ENCODE measurements around the gene ANOS1. TPM values are rescaled to one million over a fixed set of nuclear protein-coding genes. Genes with fewer than 3 reads are reported as not detected.

The ANOS1 gene
- polyA plus RNA-seq, 1 donor from 2014 or later = 0.72 TPM

DNA sequence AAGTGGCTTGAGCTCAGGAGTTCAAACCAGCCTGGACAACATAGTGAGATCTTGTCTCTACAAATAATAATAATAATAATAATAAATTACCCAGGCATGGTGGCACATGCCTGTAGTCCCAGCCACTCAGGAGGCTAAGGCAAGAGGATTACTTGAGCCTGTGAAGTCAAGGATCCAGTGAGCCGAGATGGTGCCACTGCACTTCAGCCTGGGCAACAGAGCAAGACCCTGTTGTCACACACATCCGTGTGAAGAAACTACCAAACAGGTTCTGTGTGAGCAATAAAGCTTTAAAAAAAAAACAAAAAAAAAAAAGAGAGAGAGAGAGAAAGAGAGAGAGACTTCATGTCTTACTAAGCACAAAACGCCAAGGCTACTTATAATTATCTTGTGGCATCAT, 42.5 kb downstream of the ANOS1 start:
- Histone ChIP-seq H3K36me3 (ENCODE audit: insufficient read depth, low read length) (no peaks in the 10 kb centered on the region), H3K4me2 (ENCODE audit: low read length) (no peak overlapping the region), H3K9ac (ENCODE audit: low read length) (no peak overlapping the region), H4K20me1 (ENCODE audit: insufficient read depth) (no peaks in the 10 kb centered on the region), H3F3A (ENCODE audit: insufficient read depth, low read length, poor library complexity, severe bottlenecking) (no peaks in the 10 kb centered on the region), H3K27me3 (ENCODE audit: insufficient read depth, low read depth, low read length) (no peaks in the 10 kb centered on the region), H3K9me2 (ENCODE audit: insufficient read depth, low read length) (no peaks in the 10 kb centered on the region), H2AFZ (ENCODE audit: low read depth, low read length) (no peak overlapping the region), H3K27ac (ENCODE audit: low read length) (no peak overlapping the region), H3K79me2 (replicated peaks; ENCODE audit: insufficient read depth, low read length) (no peaks in the 10 kb centered on the region), H3K9me3 (ENCODE audit: low read length) (no peaks in the 10 kb centered on the region), H3K4me3 (ENCODE audit: low read length) (no peak overlapping the region)
- no peak for TF ChIP-seq RAD21 (conservative IDR thresholded peaks at IDR 0.05)
- TF ChIP-seq MXI1 (conservative IDR thresholded peaks at IDR 0.05; ENCODE audit: poor library complexity, severe bottlenecking) = no peak
- no peak for TF ChIP-seq EZH2 (IDR thresholded peaks at IDR 0.05; ENCODE audit: borderline replicate concordance, insufficient read depth, low read length, poor library complexity, severe bottlenecking)
- TF ChIP-seq, protein P1, sequence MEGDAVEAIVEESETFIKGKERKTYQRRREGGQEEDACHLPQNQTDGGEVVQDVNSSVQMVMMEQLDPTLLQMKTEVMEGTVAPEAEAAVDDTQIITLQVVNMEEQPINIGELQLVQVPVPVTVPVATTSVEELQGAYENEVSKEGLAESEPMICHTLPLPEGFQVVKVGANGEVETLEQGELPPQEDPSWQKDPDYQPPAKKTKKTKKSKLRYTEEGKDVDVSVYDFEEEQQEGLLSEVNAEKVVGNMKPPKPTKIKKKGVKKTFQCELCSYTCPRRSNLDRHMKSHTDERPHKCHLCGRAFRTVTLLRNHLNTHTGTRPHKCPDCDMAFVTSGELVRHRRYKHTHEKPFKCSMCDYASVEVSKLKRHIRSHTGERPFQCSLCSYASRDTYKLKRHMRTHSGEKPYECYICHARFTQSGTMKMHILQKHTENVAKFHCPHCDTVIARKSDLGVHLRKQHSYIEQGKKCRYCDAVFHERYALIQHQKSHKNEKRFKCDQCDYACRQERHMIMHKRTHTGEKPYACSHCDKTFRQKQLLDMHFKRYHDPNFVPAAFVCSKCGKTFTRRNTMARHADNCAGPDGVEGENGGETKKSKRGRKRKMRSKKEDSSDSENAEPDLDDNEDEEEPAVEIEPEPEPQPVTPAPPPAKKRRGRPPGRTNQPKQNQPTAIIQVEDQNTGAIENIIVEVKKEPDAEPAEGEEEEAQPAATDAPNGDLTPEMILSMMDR (IDR thresholded peaks at IDR 0.05; ENCODE audit: poor library complexity, severe bottlenecking) = no peak
- no peak for TF ChIP-seq EP300 (conservative IDR thresholded peaks at IDR 0.05; ENCODE audit: poor library complexity, severe bottlenecking)
- TF ChIP-seq TAF1 (IDR thresholded peaks at IDR 0.05; ENCODE audit: low read depth) = no peak
- no peak for TF ChIP-seq REST (IDR thresholded peaks at IDR 0.05; ENCODE audit: borderline replicate concordance)
- TF ChIP-seq SMC3 (conservative IDR thresholded peaks at IDR 0.05; ENCODE audit: poor library complexity) = no peak
- TF ChIP-seq POLR2AphosphoS5 (IDR thresholded peaks at IDR 0.05) = no peak

DNA sequence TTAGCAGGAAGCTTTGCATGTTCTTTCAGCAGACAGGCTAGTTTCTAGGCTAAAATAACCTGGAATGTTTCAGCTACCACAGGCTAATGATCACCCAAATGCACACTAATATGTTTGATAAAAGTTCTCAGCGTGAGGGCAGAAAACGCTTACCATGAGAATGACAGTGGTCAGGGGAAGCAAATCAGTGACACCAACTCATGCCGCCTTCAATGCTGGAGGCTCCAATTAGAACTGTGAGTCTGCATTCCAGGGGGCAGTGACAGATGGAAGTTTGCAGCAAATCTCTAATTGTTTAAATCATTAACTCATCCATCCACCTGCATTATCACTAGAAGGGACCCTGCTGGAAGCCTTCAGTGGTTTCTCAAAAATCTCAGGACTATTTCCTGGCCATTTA, 43.2 kb downstream of the ANOS1 start:
- no peaks in the 10 kb centered on the region for H4K20me1 ChIP-seq (ENCODE audit: insufficient read depth)
- H3K27me3 ChIP-seq (ENCODE audit: insufficient read depth, low read depth, low read length) = no peaks in the 10 kb centered on the region
- TF ChIP-seq EP300 (conservative IDR thresholded peaks at IDR 0.05; ENCODE audit: poor library complexity, severe bottlenecking) (no peak), POLR2AphosphoS5 (IDR thresholded peaks at IDR 0.05) (peak; percentile 34), REST (IDR thresholded peaks at IDR 0.05; ENCODE audit: borderline replicate concordance) (no peak)
- H3F3A ChIP-seq (ENCODE audit: insufficient read depth, low read length, poor library complexity, severe bottlenecking) = no peaks in the 10 kb centered on the region
- peak overlapping the region; percentile 47 for H3K4me3 ChIP-seq (ENCODE audit: low read length)
- H3K79me2 ChIP-seq (replicated peaks; ENCODE audit: insufficient read depth, low read length) = no peaks in the 10 kb centered on the region
- H3K4me2 ChIP-seq (ENCODE audit: low read length) = no peak overlapping the region
- H3K9me2 ChIP-seq (ENCODE audit: insufficient read depth, low read length) = no peaks in the 10 kb centered on the region
- H2AFZ ChIP-seq (ENCODE audit: low read depth, low read length) = no peak overlapping the region
- no peaks in the 10 kb centered on the region for H3K36me3 ChIP-seq (ENCODE audit: insufficient read depth, low read length)
- H3K27ac ChIP-seq (ENCODE audit: low read length) = no peak overlapping the region
- no peaks in the 10 kb centered on the region for H3K9me3 ChIP-seq (ENCODE audit: low read length)
- no peak overlapping the region for H3K9ac ChIP-seq (ENCODE audit: low read length)
